ENCODE results near the gene RDH13. TPM values are rescaled to one million over a fixed set of nuclear protein-coding genes. Genes with fewer than 3 reads are reported as not detected.
A peak's percentile ranks its signal among the peaks of the same experiment; 100 is the strongest.

Gene RDH13
- total and polyA plus RNA-seq, 2 experiments from 2014 or later, result 28.0 to 36.5 TPM

GRCh38 chr19:55087542-55087901, 24.6 kb upstream of the RDH13 start:
- peaks cover 24% of the 10 kb centered on the region for H3F3A ChIP-seq (replicated peaks; ENCODE audit: low read depth)
- peaks cover 56% of the 10 kb centered on the region for H3K27me3 Mint-ChIP-seq (ENCODE audit: insufficient read depth, low read depth, poor library complexity)
- H3K4me1 ChIP-seq (ENCODE audit: insufficient read depth), result peaks cover 26% of the 10 kb centered on the region
- H3K36me3 Mint-ChIP-seq (ENCODE audit: low read depth), result peaks cover 28% of the 10 kb centered on the region
- H3K9me3 Mint-ChIP-seq, result peaks cover 3% of the 10 kb centered on the region; the same call in 1 of the 3 replicates
- H3K27me3 ChIP-seq (ENCODE audit: insufficient read depth), result peaks cover 14% of the 10 kb centered on the region
- TF ChIP-seq STAT1 (IDR thresholded peaks at IDR 0.05; ENCODE audit: unreplicated experiment) (no peak), ZNF462 (CRISPR knock-in tag; IDR thresholded peaks at IDR 0.05) (no peak)
- H4K20me1 ChIP-seq (replicated peaks; ENCODE audit: insufficient read depth), result peaks cover 17% of the 10 kb centered on the region
- no peaks in the 10 kb centered on the region for H3K79me2 ChIP-seq (replicated peaks; ENCODE audit: insufficient read depth)
- no peak; the same call in 2 of the 3 replicates for ATAC-seq
- H3K9me2 ChIP-seq (ENCODE audit: insufficient read depth), result no peaks in the 10 kb centered on the region
- H3K4me2 ChIP-seq, result peak overlapping the region; percentile 86
- H3K27ac Mint-ChIP-seq, result no peak overlapping the region
- no peak overlapping the region for H3K27ac ChIP-seq (ENCODE audit: low read depth)
- no peak overlapping the region for H2AFZ ChIP-seq
- H3K4me3 ChIP-seq, result peak overlapping the region; percentile 79
- H3K4me3 Mint-ChIP-seq, result peak overlapping the region; percentile 77
- peaks cover 46% of the 10 kb centered on the region for H3K4me1 Mint-ChIP-seq
- H3K36me3 ChIP-seq (ENCODE audit: insufficient read depth), result no peaks in the 10 kb centered on the region
- DNase-seq (ENCODE audit: low spot score), result peak; percentile 62

- peak overlapping the region; percentile 79 for H3K4me3 ChIP-seq
- H3K4me2 ChIP-seq, result peak overlapping the region; percentile 86
- peaks cover 17% of the 10 kb centered on the region for H4K20me1 ChIP-seq (replicated peaks; ENCODE audit: insufficient read depth)
- H3K27me3 ChIP-seq (ENCODE audit: insufficient read depth), result peaks cover 19% of the 10 kb centered on the region
- H3K27ac Mint-ChIP-seq, result no peak overlapping the region
- peaks cover 29% of the 10 kb centered on the region for H3K36me3 Mint-ChIP-seq (ENCODE audit: low read depth)
- peak overlapping the region; percentile 77 for H3K4me3 Mint-ChIP-seq
- H3K27ac ChIP-seq (ENCODE audit: low read depth), result no peak overlapping the region
- H3K27me3 Mint-ChIP-seq (ENCODE audit: insufficient read depth, low read depth, poor library complexity), result peaks cover 60% of the 10 kb centered on the region
- H3K36me3 ChIP-seq (ENCODE audit: insufficient read depth), result no peaks in the 10 kb centered on the region
- TF ChIP-seq ZNF331 (CRISPR knock-in tag; IDR thresholded peaks at IDR 0.05; ENCODE audit: low read depth), result no peak
- TF ChIP-seq POLR2AphosphoS5 (IDR thresholded peaks at IDR 0.05; ENCODE audit: low read depth), result peak; percentile 91
- TF ChIP-seq EZH2 (IDR thresholded peaks at IDR 0.05; ENCODE audit: low read depth, unreplicated experiment), result no peak
- TF ChIP-seq ETS1 (IDR thresholded peaks at IDR 0.05), result 0 out of 2 replicates have a peak, but pooled peaks have one; percentile 9
- H3K4me1 ChIP-seq (ENCODE audit: insufficient read depth), result peaks cover 26% of the 10 kb centered on the region
- H3K4me1 Mint-ChIP-seq, result peaks cover 47% of the 10 kb centered on the region
- no peak overlapping the region for H2AFZ ChIP-seq
- ATAC-seq, result peak; percentile 67
- peaks cover 24% of the 10 kb centered on the region for H3F3A ChIP-seq (replicated peaks; ENCODE audit: low read depth)
- no peaks in the 10 kb centered on the region for H3K9me2 ChIP-seq (ENCODE audit: insufficient read depth)
- H3K79me2 ChIP-seq (replicated peaks; ENCODE audit: insufficient read depth), result no peaks in the 10 kb centered on the region
- H3K9me3 Mint-ChIP-seq, result peaks cover 4% of the 10 kb centered on the region; the same call in 1 of the 3 replicates
- peak; percentile 100 for DNase-seq (ENCODE audit: low spot score)
Measured at GRCh38 chr19:55086730-55087541, 24.0 kb upstream of the RDH13 start.
